Stomach (tissue), 9 donors: ENCODE data around the gene SMAP1. TPM values are rescaled to one million over a fixed set of nuclear protein-coding genes. Genes with fewer than 3 reads are reported as not detected.

Experiments
- DNase-seq, 2 donors: peaks; one replicate each; pipeline versions ENCODE4 v3.0.0 to v3.0.0-alpha.2; 2013 to 2019
- H3K27ac ChIP-seq, 5 donors: fragments of 200-600 bp in 4 of 5; sonication (generic) in 4 of 5; one replicate each; pipeline ENCODE4 v1.5.1; 2013 to 2019; ENCODE audit warnings: mild to moderate bottlenecking in 1 of 5, moderate library complexity in 1 of 5
- H3K27me3 ChIP-seq, 3 donors: fragments of 200-600 bp; sonication (generic); one replicate each; pipeline ENCODE4 v1.5.1; 2017 to 2019; ENCODE audit warnings: mixed run types in 1 of 3
- H3K36me3 ChIP-seq, 4 donors: fragments of 200-600 bp; sonication (generic); 1 replicate in 3 of 4; 2 replicates in 1 of 4; pipeline ENCODE4 v1.5.1; 2016 to 2019
- H3K4me1 ChIP-seq, 4 donors: fragments of 200-600 bp; sonication (generic); one replicate each; pipeline ENCODE4 v1.5.1; 2016 to 2019
- H3K4me3 ChIP-seq, 4 donors: fragments of 200-600 bp; sonication (generic) in 3 of 4; one replicate each; pipeline ENCODE4 v1.5.1; 2016 to 2019; ENCODE audit warnings: mild to moderate bottlenecking in 1 of 4
- H3K9me3 ChIP-seq, 4 donors: fragments of 200-600 bp; sonication (generic); one replicate each; pipeline ENCODE4 v1.5.1; 2016 to 2019
- EP300 ChIP-seq: sonication (generic); formaldehyde crosslinking; IDR thresholded peaks from one replicate; pipeline ENCODE4 v1.6.1; 2017; ENCODE audit warnings: antibody characterized with exemption
- POLR2A ChIP-seq, 4 donors: fragments of 450-650 bp; IDR thresholded peaks; one replicate each; pipeline ENCODE4 v1.6.1; 2016; ENCODE audit warnings: antibody characterized with exemption in 4 of 4, control low read depth in 2 of 4, mild to moderate bottlenecking in 1 of 4, moderate library complexity in 1 of 4
- POLR2AphosphoS5 ChIP-seq, 3 donors: sonication (generic); formaldehyde crosslinking; IDR thresholded peaks; one replicate each; pipeline ENCODE4 v1.6.1; 2016; ENCODE audit warnings: antibody characterized with exemption in 3 of 3
- WGBS, 5 donors: extraction: QIAGEN DNeasy Blood & Tissue Kit in 3 of 5; methylation state at CpG; one replicate each; pipeline versions ENCODE4 v1.1.5 to v1.1.7; 2013 to 2018; 5-methylcytosine and 5-hydroxymethylcytosine counted together
- intact Hi-C: fragments of 100-400 bp; cut with DNase I; formaldehyde crosslinking; loops from one replicate; pipeline ENCODE4 v1.15.1; 2023; ENCODE audit warnings: low total_unique reads
- polyA plus RNA-seq, 3 donors: library from polyadenylated mRNA; stranded (reverse); fragments of 200-250 nt; gene quantifications; one replicate each; pipeline ENCODE4 v1.2.3, GENCODE V29; 2013
- total RNA-seq, 5 donors: library from RNA; depleted of rRNA; stranded (reverse); fragments of >200 nt; gene quantifications; one replicate each; pipeline versions ENCODE4 v1.1.0 to v1.2.3, GENCODE V29; 2014 to 2016
- TF ChIP-seq, protein P1 (sequence below), 7 experiments: fragments of 450-650 bp in 4 of 7; fragments of 200-600 bp in 3 of 7; sonication (generic) in 3 of 7; IDR thresholded peaks; one replicate each; pipeline ENCODE4 v1.5.1; 2016 to 2019; ENCODE audit warnings: antibody characterized with exemption in 7 of 7, control low read depth in 2 of 7, mild to moderate bottlenecking in 1 of 7
- donor health status: healthy with polysubstance abuse.
- donor health status: Bipolar disorder and iron deficiency.
- donor health status: healthy.

Gene SMAP1
- total and polyA plus RNA-seq, 8 donors = 13.4 to 65.3 (median 25.4) TPM

DNA sequence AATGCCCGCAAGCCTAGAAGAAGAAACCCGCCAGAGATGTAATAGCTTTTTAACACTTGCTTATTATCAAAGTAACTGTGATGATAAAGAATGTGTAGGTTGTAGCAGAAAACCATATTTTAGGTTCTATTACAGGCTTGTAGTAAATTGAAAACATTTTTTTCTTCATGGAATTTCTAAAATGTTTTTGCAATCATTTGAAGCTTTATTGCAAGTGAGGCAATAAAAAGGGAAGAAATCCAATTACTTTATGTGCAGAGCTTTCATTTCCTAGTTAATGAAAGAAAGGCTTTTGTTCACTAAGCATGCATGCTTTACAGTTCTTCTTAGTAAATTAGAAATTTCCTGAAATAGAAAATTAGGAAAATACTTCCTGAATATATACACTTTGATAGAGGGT, 154.1 kb downstream of the SMAP1 start:
- H3K27ac ChIP-seq = no peak overlapping the region
- H3K36me3 ChIP-seq = peaks cover 0 to 6% (median 3%) of the 10 kb centered on the region in 4 donors
- no peak overlapping the region for H3K4me3 ChIP-seq
- H3K4me1 ChIP-seq = peaks cover 0 to 20% (median 7%) of the 10 kb centered on the region in 4 donors
- WGBS, 5 donors = 53 to 98% (median 58%) methylated on average over 2 of the region's 2 CpGs
- intact Hi-C loops = no loop called here
- H3K9me3 ChIP-seq = no peaks in the 10 kb centered on the region
- TF ChIP-seq POLR2A (IDR thresholded peaks at IDR 0.05) (no peak), EP300 (no peak), POLR2AphosphoS5 (IDR thresholded peaks at IDR 0.05) (no peak)
- TF ChIP-seq, protein P1, sequence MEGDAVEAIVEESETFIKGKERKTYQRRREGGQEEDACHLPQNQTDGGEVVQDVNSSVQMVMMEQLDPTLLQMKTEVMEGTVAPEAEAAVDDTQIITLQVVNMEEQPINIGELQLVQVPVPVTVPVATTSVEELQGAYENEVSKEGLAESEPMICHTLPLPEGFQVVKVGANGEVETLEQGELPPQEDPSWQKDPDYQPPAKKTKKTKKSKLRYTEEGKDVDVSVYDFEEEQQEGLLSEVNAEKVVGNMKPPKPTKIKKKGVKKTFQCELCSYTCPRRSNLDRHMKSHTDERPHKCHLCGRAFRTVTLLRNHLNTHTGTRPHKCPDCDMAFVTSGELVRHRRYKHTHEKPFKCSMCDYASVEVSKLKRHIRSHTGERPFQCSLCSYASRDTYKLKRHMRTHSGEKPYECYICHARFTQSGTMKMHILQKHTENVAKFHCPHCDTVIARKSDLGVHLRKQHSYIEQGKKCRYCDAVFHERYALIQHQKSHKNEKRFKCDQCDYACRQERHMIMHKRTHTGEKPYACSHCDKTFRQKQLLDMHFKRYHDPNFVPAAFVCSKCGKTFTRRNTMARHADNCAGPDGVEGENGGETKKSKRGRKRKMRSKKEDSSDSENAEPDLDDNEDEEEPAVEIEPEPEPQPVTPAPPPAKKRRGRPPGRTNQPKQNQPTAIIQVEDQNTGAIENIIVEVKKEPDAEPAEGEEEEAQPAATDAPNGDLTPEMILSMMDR (IDR thresholded peaks at IDR 0.05) = no peak
- no peaks in the 10 kb centered on the region for H3K27me3 ChIP-seq
- no peak for DNase-seq

DNA sequence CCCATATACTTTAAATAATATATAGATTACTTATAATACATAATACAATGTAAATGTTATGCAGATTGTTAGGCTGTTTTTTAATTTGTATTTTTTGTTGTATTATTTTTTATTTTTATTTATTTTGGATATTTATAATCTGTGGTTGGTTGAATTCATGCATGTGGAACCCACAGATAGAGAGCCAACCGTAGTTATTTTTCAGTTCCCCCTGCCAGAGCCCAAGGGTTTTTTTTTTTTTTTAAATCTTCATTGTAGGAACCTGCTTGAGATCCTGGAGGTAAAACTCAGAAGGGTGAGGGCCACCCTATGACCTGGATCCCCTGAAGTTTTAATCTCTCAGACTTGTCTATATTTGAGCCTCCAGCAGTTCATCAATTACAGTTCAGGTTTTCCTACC, 156.0 kb downstream of the SMAP1 start:
- no peak for DNase-seq
- Histone ChIP-seq H3K4me1 (peaks cover 0 to 20% (median 7%) of the 10 kb centered on the region in 4 donors), H3K27me3 (no peaks in the 10 kb centered on the region), H3K4me3 (no peak overlapping the region), H3K9me3 (no peaks in the 10 kb centered on the region), H3K36me3 (peaks cover 0 to 6% (median 3%) of the 10 kb centered on the region in 4 donors), H3K27ac (no peak overlapping the region)
- WGBS, 5 donors = 90 to 100% (median 100%) methylated on average over 1 of the region's 1 CpG
- no peak for TF ChIP-seq POLR2A (IDR thresholded peaks at IDR 0.05)
- TF ChIP-seq, protein P1 (IDR thresholded peaks at IDR 0.05) = no peak
- TF ChIP-seq POLR2AphosphoS5 (IDR thresholded peaks at IDR 0.05) = no peak
- no peak for TF ChIP-seq EP300
- intact Hi-C loops = no loop called here

DNA sequence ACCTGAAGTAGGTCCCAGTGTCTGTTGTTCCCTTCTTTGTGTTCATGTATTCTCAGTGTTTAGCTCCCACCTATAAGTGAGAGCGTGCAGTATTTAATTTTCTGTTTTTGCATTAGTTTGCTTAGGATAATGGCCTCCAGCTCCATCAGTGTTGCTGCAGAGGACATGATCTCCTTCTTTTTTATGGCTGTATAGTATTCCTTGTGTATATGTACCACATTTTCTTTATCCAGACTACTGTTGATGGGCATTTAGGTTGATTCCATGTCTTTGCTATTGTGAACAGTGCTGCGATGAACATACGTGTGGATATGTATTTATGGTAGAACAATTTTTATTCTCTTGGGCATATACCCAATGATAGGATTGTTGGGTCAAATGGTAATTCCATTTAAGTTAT, 163.7 kb downstream of the SMAP1 start:
- intact Hi-C loops = no loop called here
- Histone ChIP-seq H3K4me3 (no peak overlapping the region), H3K27me3 (no peaks in the 10 kb centered on the region), H3K4me1 (peaks cover 0 to 3% (median 0%) of the 10 kb centered on the region in 4 donors), H3K36me3 (no peaks in the 10 kb centered on the region), H3K9me3 (no peaks in the 10 kb centered on the region), H3K27ac (no peak overlapping the region)
- TF ChIP-seq, protein P1 (IDR thresholded peaks at IDR 0.05) = no peak
- TF ChIP-seq POLR2AphosphoS5 (IDR thresholded peaks at IDR 0.05) (no peak), EP300 (no peak), POLR2A (IDR thresholded peaks at IDR 0.05) (no peak)
- no peak for DNase-seq
- 97 to 100% (median 99%) methylated on average over 3 of the region's 3 CpGs for WGBS, 5 donors

DNA sequence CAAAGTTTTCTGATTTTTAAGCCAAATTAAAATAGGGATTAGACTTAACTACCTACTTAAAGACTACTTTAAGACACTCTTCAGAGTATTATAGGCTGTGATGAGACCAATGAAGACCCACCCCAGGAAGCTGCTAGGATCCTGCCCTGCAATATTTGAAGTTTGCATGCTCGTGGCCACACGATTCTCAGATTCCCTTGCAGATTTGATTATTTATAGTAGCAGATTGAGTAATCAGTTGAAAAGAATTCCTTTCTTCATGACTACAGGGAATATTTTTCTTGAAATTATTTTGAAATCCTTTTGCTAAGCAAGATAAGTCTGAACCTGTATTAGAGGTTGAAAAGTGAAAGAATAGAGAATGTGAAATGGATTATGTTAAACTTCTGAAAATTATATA, 166.8 kb downstream of the SMAP1 start:
- H3K4me3 ChIP-seq = no peak overlapping the region
- TF ChIP-seq POLR2AphosphoS5 (IDR thresholded peaks at IDR 0.05) (no peak), EP300 (no peak), POLR2A (IDR thresholded peaks at IDR 0.05) (no peak)
- TF ChIP-seq, protein P1 (IDR thresholded peaks at IDR 0.05) = no peak
- no peak overlapping the region for H3K27ac ChIP-seq
- intact Hi-C loops = no loop called here
- no peaks in the 10 kb centered on the region for H3K9me3 ChIP-seq
- no peaks in the 10 kb centered on the region for H3K27me3 ChIP-seq
- H3K4me1 ChIP-seq = peaks cover 0 to 3% (median 0%) of the 10 kb centered on the region in 4 donors
- WGBS, 5 donors = 52 to 82% (median 72%) methylated on average over 2 of the region's 2 CpGs
- no peak for DNase-seq
- peaks cover 0 to 5% (median 0%) of the 10 kb centered on the region in 4 donors for H3K36me3 ChIP-seq
